Lower leg skin (tissue), 4 donors: Measurements from ENCODE around the gene LSM14B. TPM values are rescaled to one million over a fixed set of nuclear protein-coding genes. Genes with fewer than 3 reads are reported as not detected.

Experiments
- total RNA-seq, 4 donors: library from RNA; depleted of rRNA; stranded (reverse); fragments of >200 nt; gene quantifications; one replicate each; pipeline ENCODE4 v1.1.0, GENCODE V29; 2016

The LSM14B gene
- total RNA-seq, 4 donors from 2014 or later = 44.9 to 60.3 (median 49.9) TPM

Other genes with a start within 250 kb of the LSM14B start
- gene TAF4, start 56.6 kb upstream of the LSM14B start, total RNA-seq = 10 to 100 TPM; 21.1 to 40.6 (median 22.1) TPM
- gene PSMA7, start 20.9 kb downstream of the LSM14B start, total RNA-seq = 100 to 1,000 TPM; 200 to 240 (median 225) TPM
- gene SS18L1, start 21.3 kb downstream of the LSM14B start, total RNA-seq = 10 to 100 TPM; 23.3 to 51.7 (median 25.8) TPM
- gene MTG2, start 60.6 kb downstream of the LSM14B start, total RNA-seq = 10 to 100 TPM; 21.4 to 42.0 (median 29.1) TPM
- not detected for gene HRH3, start 97.8 kb downstream of the LSM14B start, total RNA-seq
- gene OSBPL2, start 116.0 kb downstream of the LSM14B start, total RNA-seq = 100 to 1,000 TPM in 1 of 4 donors, 10 to 100 TPM in 3; 69.7 to 135 (median 86.0) TPM
- gene ADRM1, start 180.5 kb downstream of the LSM14B start, total RNA-seq = 100 to 1,000 TPM; 143 to 198 (median 167) TPM
- gene LAMA5, start 244.8 kb downstream of the LSM14B start, total RNA-seq = 100 to 1,000 TPM; 164 to 427 (median 196) TPM